ENCODE results near the gene PTPRT.

The PTPRT gene

GRCh38 chr20:42496595-42496994 lies 693.1 kb downstream of the PTPRT start:
- TF ChIP-seq MYC (IDR thresholded peaks at IDR 0.05; ENCODE audit: low read depth, low read length) (no peak), MAX (IDR thresholded peaks at IDR 0.05; ENCODE audit: low read depth, low read length) (no peak), CTCF (IDR thresholded peaks at IDR 0.05; ENCODE audit: low read depth, low read length) (no peak), POLR2A (IDR thresholded peaks at IDR 0.05; ENCODE audit: extremely low read depth, insufficient read length) (no peak)
- no peak overlapping the region for H3K4me3 ChIP-seq (ENCODE audit: low read depth, low read length)
- DNase-seq (ENCODE audit: low read depth) = no peak

GRCh38 chr20:42494290-42494689 lies 695.4 kb downstream of the PTPRT start:
- no peak for TF ChIP-seq MYC (IDR thresholded peaks at IDR 0.05; ENCODE audit: low read depth, low read length)
- TF ChIP-seq CTCF (IDR thresholded peaks at IDR 0.05; ENCODE audit: low read depth, low read length) = no peak
- TF ChIP-seq MAX (IDR thresholded peaks at IDR 0.05; ENCODE audit: low read depth, low read length) = no peak
- no peak for TF ChIP-seq POLR2A (IDR thresholded peaks at IDR 0.05; ENCODE audit: extremely low read depth, insufficient read length)
- no peak overlapping the region for H3K4me3 ChIP-seq (ENCODE audit: low read depth, low read length)
- no peak for DNase-seq (ENCODE audit: low read depth)

- no peak for TF ChIP-seq MAX (IDR thresholded peaks at IDR 0.05; ENCODE audit: low read depth, low read length)
- no peak overlapping the region for H3K4me3 ChIP-seq (ENCODE audit: low read depth, low read length)
Measured at GRCh38 chr20:42493001-42493400, 696.7 kb downstream of the PTPRT start.

GRCh38 chr20:42492290-42492689 lies 697.4 kb downstream of the PTPRT start:
- TF ChIP-seq MYC (IDR thresholded peaks at IDR 0.05; ENCODE audit: low read depth, low read length) (no peak), POLR2A (IDR thresholded peaks at IDR 0.05; ENCODE audit: extremely low read depth, insufficient read length) (no peak), MAX (IDR thresholded peaks at IDR 0.05; ENCODE audit: low read depth, low read length) (no peak), CTCF (IDR thresholded peaks at IDR 0.05; ENCODE audit: low read depth, low read length) (no peak)
- no peak for DNase-seq (ENCODE audit: low read depth)
- H3K4me3 ChIP-seq (ENCODE audit: low read depth, low read length) = no peak overlapping the region

More at GRCh38 chr20:42493001-42493400, 696.7 kb downstream of the PTPRT start:
- no peak for DNase-seq (ENCODE audit: low read depth)

- TF ChIP-seq MYC (IDR thresholded peaks at IDR 0.05; ENCODE audit: low read depth, low read length) = no peak
- TF ChIP-seq POLR2A (IDR thresholded peaks at IDR 0.05; ENCODE audit: extremely low read depth, insufficient read length) = no peak
- no peak for TF ChIP-seq CTCF (IDR thresholded peaks at IDR 0.05; ENCODE audit: low read depth, low read length)
- no peak for DNase-seq (ENCODE audit: low read depth)
- no peak overlapping the region for H3K4me3 ChIP-seq (ENCODE audit: low read depth, low read length)
Measured at GRCh38 chr20:42485556-42485955, 704.1 kb downstream of the PTPRT start.

- TF ChIP-seq POLR2A (IDR thresholded peaks at IDR 0.05; ENCODE audit: extremely low read depth, insufficient read length) (no peak), MAX (IDR thresholded peaks at IDR 0.05; ENCODE audit: low read depth, low read length) (no peak), CTCF (IDR thresholded peaks at IDR 0.05; ENCODE audit: low read depth, low read length) (no peak), MYC (IDR thresholded peaks at IDR 0.05; ENCODE audit: low read depth, low read length) (no peak)
- no peak overlapping the region for H3K4me3 ChIP-seq (ENCODE audit: low read depth, low read length)
- no peak for DNase-seq (ENCODE audit: low read depth)
Measured at GRCh38 chr20:42484790-42485375, 704.8 kb downstream of the PTPRT start.

Measured in NB4 (cell line).